ENCODE results near the gene CAMK1D. TPM values are rescaled to one million over a fixed set of nuclear protein-coding genes. Genes with fewer than 3 reads are reported as not detected.

CAMK1D gene
- polyA plus RNA-seq, 1 of the 3 experiments (the other 2 are of a cell fraction): 4.1 TPM

DNA sequence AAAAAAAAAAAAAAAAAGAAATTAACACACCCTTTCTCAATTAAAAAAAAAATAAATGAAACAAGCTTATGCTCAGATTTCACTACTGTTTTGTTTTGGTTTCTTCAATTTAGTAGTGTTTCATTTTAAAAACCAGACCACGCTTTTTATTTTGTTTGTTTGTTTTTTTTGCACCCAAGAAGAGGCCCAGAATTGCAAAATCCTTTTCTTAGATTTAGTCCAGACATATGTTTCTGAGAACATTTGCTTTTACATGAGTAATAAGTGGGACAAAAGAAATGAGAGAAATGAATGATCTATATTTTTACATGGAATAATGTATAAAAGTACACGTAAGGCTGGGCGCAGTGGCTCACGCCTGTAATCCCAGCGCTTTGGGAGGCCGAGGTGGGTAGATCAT lies 34.5 kb upstream of the CAMK1D start:
- H3K4me1 ChIP-seq (ENCODE audit: control insufficient read depth in 1 of 2, insufficient read depth in 2 of 2, low read depth in 1 of 2, low read length in 1 of 2): no peaks in the 10 kb centered on the region
- 78% methylated on average over 6 of the region's 6 CpGs for WGBS (ENCODE audit: low lambda C conversion rate)
- H3K27ac ChIP-seq (ENCODE audit: low read depth in 2 of 2, low read length in 1 of 2): no peak overlapping the region
- no peak overlapping the region for H3K4me3 ChIP-seq (ENCODE audit: low read depth in 2 of 2, low read length in 1 of 2)
- POLR2A ChIA-PET: no interaction called here
- H2AFZ ChIP-seq (ENCODE audit: low read depth): no peak overlapping the region
- H3K79me2 ChIP-seq (ENCODE audit: insufficient read depth): no peaks in the 10 kb centered on the region
- H3K9ac ChIP-seq: no peak overlapping the region
- no peaks in the 10 kb centered on the region for H3K9me3 ChIP-seq
- H3K4me2 ChIP-seq: no peak overlapping the region
- H3K9me2 ChIP-seq: no peaks in the 10 kb centered on the region
- CTCF ChIA-PET: no interaction called here
- H3K27me3 ChIP-seq (ENCODE audit: insufficient read depth): no peaks in the 10 kb centered on the region
- no peaks in the 10 kb centered on the region for H3K36me3 ChIP-seq (replicated peaks in 1 of 2; ENCODE audit: control insufficient read depth in 1 of 2, insufficient read depth in 2 of 2, low read length in 1 of 2)
- TF ChIP-seq SIN3A (IDR thresholded peaks at IDR 0.05; ENCODE audit: borderline replicate concordance, low read depth, low read length) (no peak), MAX (IDR thresholded peaks at IDR 0.05; ENCODE audit: low read depth) (no peak), USF1 (IDR thresholded peaks at IDR 0.05; ENCODE audit: borderline replicate concordance, low read depth) (no peak), SMC3 (IDR thresholded peaks at IDR 0.05; ENCODE audit: low read depth, low read length) (no peak), RFX5 (IDR thresholded peaks at IDR 0.05; ENCODE audit: low read length) (no peak), EP300 (IDR thresholded peaks at IDR 0.05; ENCODE audit: borderline replicate concordance in 1 of 2, low read depth in 1 of 2, low read length in 1 of 2) (no peak), PBX3 (IDR thresholded peaks at IDR 0.05) (no peak), MEF2A (IDR thresholded peaks at IDR 0.05; ENCODE audit: borderline replicate concordance, low read depth) (no peak), JUND (IDR thresholded peaks at IDR 0.05) (no peak), TCF12 (IDR thresholded peaks at IDR 0.05) (no peak), GATA2 (CRISPR knock-in tag; IDR thresholded peaks at IDR 0.05) (no peak), RAD21 (IDR thresholded peaks at IDR 0.05; ENCODE audit: low read length) (no peak), ELF1 (IDR thresholded peaks at IDR 0.05) (no peak), FOXJ3 (CRISPR knock-in tag; IDR thresholded peaks at IDR 0.05) (no peak), MXI1 (IDR thresholded peaks at IDR 0.05; ENCODE audit: low read depth, low read length) (no peak)
- TF ChIP-seq, protein P1, sequence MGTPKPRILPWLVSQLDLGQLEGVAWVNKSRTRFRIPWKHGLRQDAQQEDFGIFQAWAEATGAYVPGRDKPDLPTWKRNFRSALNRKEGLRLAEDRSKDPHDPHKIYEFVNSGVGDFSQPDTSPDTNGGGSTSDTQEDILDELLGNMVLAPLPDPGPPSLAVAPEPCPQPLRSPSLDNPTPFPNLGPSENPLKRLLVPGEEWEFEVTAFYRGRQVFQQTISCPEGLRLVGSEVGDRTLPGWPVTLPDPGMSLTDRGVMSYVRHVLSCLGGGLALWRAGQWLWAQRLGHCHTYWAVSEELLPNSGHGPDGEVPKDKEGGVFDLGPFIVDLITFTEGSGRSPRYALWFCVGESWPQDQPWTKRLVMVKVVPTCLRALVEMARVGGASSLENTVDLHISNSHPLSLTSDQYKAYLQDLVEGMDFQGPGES (IDR thresholded peaks at IDR 0.05; ENCODE audit: low read depth, low read length): no peak
- no peak for DNase-seq
- no peaks in the 10 kb centered on the region for H3F3A ChIP-seq (replicated peaks; ENCODE audit: insufficient read depth)
- no peaks in the 10 kb centered on the region for H4K20me1 ChIP-seq (ENCODE audit: insufficient read depth)

DNA sequence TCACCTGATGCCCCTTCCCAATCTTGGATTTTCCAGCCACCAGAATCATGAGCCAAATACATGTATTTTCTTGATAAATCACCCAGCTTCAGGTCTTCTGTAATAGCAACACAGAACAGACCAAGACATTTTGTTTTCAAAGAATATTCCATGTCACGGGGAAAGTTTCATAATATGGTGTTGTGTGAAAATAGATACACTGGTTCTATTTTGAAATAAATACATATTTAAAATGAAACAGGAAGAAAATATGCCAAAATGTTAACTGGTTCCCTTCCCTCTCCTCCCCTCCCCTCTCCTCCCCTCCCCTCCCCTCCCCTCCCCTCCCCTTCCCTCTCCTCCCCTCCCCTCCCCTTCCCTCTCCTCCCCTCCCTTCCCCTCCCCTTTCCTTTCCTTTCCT lies 30.3 kb upstream of the CAMK1D start:
- Histone ChIP-seq H3F3A (replicated peaks; ENCODE audit: insufficient read depth) (no peaks in the 10 kb centered on the region), H3K4me1 (ENCODE audit: control insufficient read depth in 1 of 2, insufficient read depth in 2 of 2, low read depth in 1 of 2, low read length in 1 of 2) (no peaks in the 10 kb centered on the region), H3K36me3 (replicated peaks in 1 of 2; ENCODE audit: control insufficient read depth in 1 of 2, insufficient read depth in 2 of 2, low read length in 1 of 2) (no peaks in the 10 kb centered on the region), H3K9me2 (no peaks in the 10 kb centered on the region), H3K4me2 (no peak overlapping the region), H3K9me3 (no peaks in the 10 kb centered on the region), H3K9ac (no peak overlapping the region), H2AFZ (ENCODE audit: low read depth) (no peak overlapping the region), H4K20me1 (ENCODE audit: insufficient read depth) (no peaks in the 10 kb centered on the region), H3K79me2 (ENCODE audit: insufficient read depth) (no peaks in the 10 kb centered on the region), H3K27ac (ENCODE audit: low read depth in 2 of 2, low read length in 1 of 2) (no peak overlapping the region), H3K4me3 (ENCODE audit: low read depth in 2 of 2, low read length in 1 of 2) (no peak overlapping the region), H3K27me3 (ENCODE audit: insufficient read depth) (no peaks in the 10 kb centered on the region)
- no peak for DNase-seq
- WGBS (ENCODE audit: low lambda C conversion rate): 96% methylated on average over 1 of the region's 1 CpG
- ChIA-PET CTCF (no interaction called here), POLR2A (no interaction called here)
- TF ChIP-seq ZBTB33 (IDR thresholded peaks at IDR 0.05; ENCODE audit: borderline replicate concordance, low read depth) (no peak), EZH2phosphoT487 (IDR thresholded peaks at IDR 0.05; ENCODE audit: borderline replicate concordance, low read depth) (no peak), RAD21 (IDR thresholded peaks at IDR 0.05; ENCODE audit: low read length) (no peak), FOXM1 (IDR thresholded peaks at IDR 0.05; ENCODE audit: low read depth) (no peak), RXRA (IDR thresholded peaks at IDR 0.05; ENCODE audit: borderline replicate concordance, low read depth) (no peak), RFX5 (IDR thresholded peaks at IDR 0.05; ENCODE audit: low read length) (no peak)

Data from SK-N-SH (cell line).